HEK293 (cell line): ENCODE measurements around the gene ADGRB3.

ENCODE experiments used
- CTCF ChIA-PET: fragments of 350-600 bp; formaldehyde crosslinking; extraction: SDS; loops from one replicate; lab custom pipeline; 2021; ENCODE audit warnings: antibody characterized with exemption; lab: Yijun Ruan, JAX
- POLR2A ChIA-PET: fragments of 300-600 bp; formaldehyde crosslinking; extraction: SDS; loops from one replicate; lab custom pipeline; 2020; ENCODE audit warnings: antibody characterized with exemption, inconsistent platforms; lab: Yijun Ruan, JAX
- H3K27ac ChIP-seq: fragments of 200-500 bp; sonication (Bioruptor generic); 2 replicates; pipeline ENCODE4 v1.5.1; 2014; ENCODE audit warnings: low read depth, low read length, control low read depth, inconsistent platforms; ENCODE audit errors: extremely low read depth
- H3K36me3 ChIP-seq, 2 experiments: fragments of 200-500 bp in 1 of 2; sonication (Bioruptor generic) in 1 of 2; 1 replicate in 1 of 2; 2 replicates in 1 of 2; pipeline ENCODE4 v1.5.1; 2014 to 2017; ENCODE audit warnings: inconsistent platforms in 2 of 2, low read length in 2 of 2; ENCODE audit not compliant: control insufficient read depth in 2 of 2, insufficient read depth in 1 of 2
- H3K4me1 ChIP-seq: fragments of 200-500 bp; sonication (Bioruptor generic); 2 replicates; pipeline ENCODE4 v1.5.1; 2014; ENCODE audit warnings: mild to moderate bottlenecking, low read length, inconsistent platforms; ENCODE audit not compliant: control insufficient read depth, insufficient read depth
- H3K4me3 ChIP-seq: 2 replicates; pipeline ENCODE4 v1.5.1; 2011; ENCODE audit warnings: low read depth, mild to moderate bottlenecking, control low read depth, low read length, moderate library complexity
- H3K9me3 ChIP-seq: fragments of 200-500 bp; sonication (Bioruptor generic); 2 replicates; pipeline ENCODE4 v1.5.1; 2014; ENCODE audit warnings: low read depth, low read length, inconsistent platforms; ENCODE audit not compliant: control insufficient read depth, insufficient read depth
- GFI1B ChIP-seq: fragments of 450-650 bp; formaldehyde crosslinking; IDR thresholded peaks from 2 replicates; pipeline ENCODE4 v1.5.1; 2016; ENCODE audit warnings: missing biosample characterization, missing genetic modification characterization
- GLI2 ChIP-seq: fragments of 450-650 bp; formaldehyde crosslinking; IDR thresholded peaks from 2 replicates; pipeline ENCODE4; 2017; ENCODE audit warnings: missing biosample characterization, missing genetic modification characterization, low read depth, borderline replicate concordance
- KLF10 ChIP-seq: fragments of 450-650 bp; IDR thresholded peaks from 2 replicates; pipeline ENCODE4 v1.5.1; 2018; ENCODE audit warnings: missing biosample characterization, mild to moderate bottlenecking, missing genetic modification characterization
- KLF7 ChIP-seq: fragments of 450-650 bp; formaldehyde crosslinking; IDR thresholded peaks from 2 replicates; pipeline ENCODE4 v1.5.1; 2016; ENCODE audit warnings: missing biosample characterization, missing genetic modification characterization, borderline replicate concordance
- MYNN ChIP-seq: fragments of 450-650 bp; formaldehyde crosslinking; IDR thresholded peaks from 2 replicates; pipeline ENCODE4 v1.5.1; 2016; ENCODE audit warnings: missing biosample characterization, missing genetic modification characterization, borderline replicate concordance
- TRIM28 ChIP-seq: IDR thresholded peaks from 2 replicates; pipeline ENCODE4 v1.6.1; 2011; ENCODE audit warnings: low read length, control low read depth, borderline replicate concordance
- ZBTB1 ChIP-seq: fragments of 450-650 bp; formaldehyde crosslinking; IDR thresholded peaks from 2 replicates; pipeline ENCODE4 v1.5.1; 2016; ENCODE audit warnings: missing biosample characterization, missing genetic modification characterization
- ZBTB20 ChIP-seq: fragments of 450-650 bp; formaldehyde crosslinking; IDR thresholded peaks from 2 replicates; pipeline ENCODE4 v1.5.1; 2016; ENCODE audit warnings: missing biosample characterization, missing genetic modification characterization
- ZNF184 ChIP-seq: fragments of 450-650 bp; IDR thresholded peaks from 2 replicates; pipeline ENCODE4 v1.5.1; 2018; ENCODE audit warnings: missing biosample characterization, mild to moderate bottlenecking, missing genetic modification characterization
- ZNF221 ChIP-seq: fragments of 450-650 bp; formaldehyde crosslinking; IDR thresholded peaks from 2 replicates; pipeline ENCODE4 v1.5.1; 2017; ENCODE audit warnings: missing biosample characterization, missing genetic modification characterization, borderline replicate concordance
- ZNF501 ChIP-seq: fragments of 450-650 bp; formaldehyde crosslinking; IDR thresholded peaks from 2 replicates; pipeline ENCODE4 v1.5.1; 2016; ENCODE audit warnings: missing biosample characterization, missing genetic modification characterization
- ZNF521 ChIP-seq: fragments of 450-650 bp; formaldehyde crosslinking; IDR thresholded peaks from 2 replicates; pipeline ENCODE4 v1.5.1; 2017; ENCODE audit warnings: missing biosample characterization, mild to moderate bottlenecking, missing genetic modification characterization
- ZNF626 ChIP-seq: fragments of 450-650 bp; sonication (Bioruptor Pico); formaldehyde crosslinking; IDR thresholded peaks from 2 replicates; pipeline ENCODE4 v1.5.1; 2018; ENCODE audit warnings: missing biosample characterization, missing genetic modification characterization, inconsistent platforms
- ZNF707 ChIP-seq: fragments of 450-650 bp; formaldehyde crosslinking; IDR thresholded peaks from 2 replicates; pipeline ENCODE4 v1.5.1; 2016; ENCODE audit warnings: missing biosample characterization, missing genetic modification characterization
- ZNF792 ChIP-seq: fragments of 450-650 bp; formaldehyde crosslinking; IDR thresholded peaks from 2 replicates; pipeline ENCODE4 v1.5.1; 2016; ENCODE audit warnings: missing biosample characterization, missing genetic modification characterization
- TF ChIP-seq, protein P1 (sequence below): fragments of 450-650 bp; formaldehyde crosslinking; IDR thresholded peaks from 2 replicates; pipeline ENCODE4 v1.5.1; 2017; ENCODE audit warnings: missing biosample characterization, missing genetic modification characterization
- TF ChIP-seq, protein P2 (sequence below): fragments of 450-650 bp; formaldehyde crosslinking; IDR thresholded peaks from 2 replicates; pipeline ENCODE4 v1.5.1; 2016; ENCODE audit warnings: missing biosample characterization, missing genetic modification characterization, borderline replicate concordance
- TF ChIP-seq, protein P3 (sequence below): fragments of 450-650 bp; IDR thresholded peaks from 2 replicates; pipeline ENCODE4 v1.5.1; 2018; ENCODE audit warnings: missing biosample characterization, mild to moderate bottlenecking, missing genetic modification characterization
- TF ChIP-seq, protein P4 (sequence below): fragments of 450-650 bp; formaldehyde crosslinking; IDR thresholded peaks from 2 replicates; pipeline ENCODE4 v1.5.1; 2016; ENCODE audit warnings: missing biosample characterization, missing genetic modification characterization
- TF ChIP-seq, protein P5 (sequence below): fragments of 450-650 bp; formaldehyde crosslinking; IDR thresholded peaks from 2 replicates; pipeline ENCODE4 v1.5.1; 2017; ENCODE audit warnings: missing biosample characterization, missing genetic modification characterization

ADGRB3 gene

DNA sequence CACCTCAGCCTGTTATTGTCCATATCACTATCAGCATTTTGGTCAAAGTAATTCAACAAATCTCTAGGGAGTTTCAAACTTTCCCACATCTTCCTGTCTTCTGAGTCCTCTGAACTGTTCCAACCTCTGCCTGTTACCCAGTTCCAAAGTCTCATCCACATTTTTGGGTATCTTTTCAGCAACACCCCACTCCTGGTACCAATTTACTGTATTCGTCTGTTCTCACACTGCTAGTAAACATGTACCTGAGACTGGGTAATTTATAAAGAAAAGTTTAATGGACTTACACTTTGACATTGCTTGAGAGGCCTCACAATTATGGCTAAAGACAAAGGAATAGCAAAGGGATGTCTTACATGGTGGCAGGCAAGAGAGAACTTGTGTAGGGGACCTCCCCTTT is 224.2 kb downstream of the ADGRB3 start:
- Histone ChIP-seq H3K4me1 (no peaks in the 10 kb centered on the region), H3K27ac (no peak overlapping the region), H3K9me3 (no peaks in the 10 kb centered on the region), H3K36me3 (no peaks in the 10 kb centered on the region), H3K4me3 (no peak overlapping the region)
- ChIA-PET POLR2A (no interaction called here), CTCF (no interaction called here)
- TF ChIP-seq MYNN (tag by site-specific recombination) = no peak
- TF ChIP-seq ZNF707 (tag by site-specific recombination) = peak; percentile 54
- TF ChIP-seq ZNF184 (tag by site-specific recombination) = no peak
- TF ChIP-seq ZBTB20 (tag by site-specific recombination) = no peak
- TF ChIP-seq, protein P1, sequence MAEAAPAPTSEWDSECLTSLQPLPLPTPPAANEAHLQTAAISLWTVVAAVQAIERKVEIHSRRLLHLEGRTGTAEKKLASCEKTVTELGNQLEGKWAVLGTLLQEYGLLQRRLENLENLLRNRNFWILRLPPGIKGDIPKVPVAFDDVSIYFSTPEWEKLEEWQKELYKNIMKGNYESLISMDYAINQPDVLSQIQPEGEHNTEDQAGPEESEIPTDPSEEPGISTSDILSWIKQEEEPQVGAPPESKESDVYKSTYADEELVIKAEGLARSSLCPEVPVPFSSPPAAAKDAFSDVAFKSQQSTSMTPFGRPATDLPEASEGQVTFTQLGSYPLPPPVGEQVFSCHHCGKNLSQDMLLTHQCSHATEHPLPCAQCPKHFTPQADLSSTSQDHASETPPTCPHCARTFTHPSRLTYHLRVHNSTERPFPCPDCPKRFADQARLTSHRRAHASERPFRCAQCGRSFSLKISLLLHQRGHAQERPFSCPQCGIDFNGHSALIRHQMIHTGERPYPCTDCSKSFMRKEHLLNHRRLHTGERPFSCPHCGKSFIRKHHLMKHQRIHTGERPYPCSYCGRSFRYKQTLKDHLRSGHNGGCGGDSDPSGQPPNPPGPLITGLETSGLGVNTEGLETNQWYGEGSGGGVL (tag by site-specific recombination) = no peak

DNA sequence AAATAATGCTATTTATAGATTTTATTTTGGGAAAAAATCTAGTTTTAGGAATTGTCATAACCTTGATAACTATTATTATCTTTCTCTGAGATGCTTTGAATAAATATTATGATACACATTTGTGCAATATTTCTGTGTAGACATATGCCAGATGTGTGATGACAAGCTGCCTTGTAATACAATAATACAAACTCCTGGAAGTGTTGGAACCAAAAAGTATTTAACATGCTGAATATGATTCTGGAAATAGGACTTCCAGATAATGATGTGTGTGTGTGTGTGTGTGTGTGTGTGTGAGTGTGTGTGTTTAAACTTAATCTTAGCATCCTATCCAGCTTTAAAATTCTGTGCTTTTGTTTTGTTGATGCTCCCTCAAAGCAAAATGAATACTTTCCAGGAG is 233.6 kb downstream of the ADGRB3 start:
- H3K4me3 ChIP-seq = no peak overlapping the region
- TF ChIP-seq, protein P2, sequence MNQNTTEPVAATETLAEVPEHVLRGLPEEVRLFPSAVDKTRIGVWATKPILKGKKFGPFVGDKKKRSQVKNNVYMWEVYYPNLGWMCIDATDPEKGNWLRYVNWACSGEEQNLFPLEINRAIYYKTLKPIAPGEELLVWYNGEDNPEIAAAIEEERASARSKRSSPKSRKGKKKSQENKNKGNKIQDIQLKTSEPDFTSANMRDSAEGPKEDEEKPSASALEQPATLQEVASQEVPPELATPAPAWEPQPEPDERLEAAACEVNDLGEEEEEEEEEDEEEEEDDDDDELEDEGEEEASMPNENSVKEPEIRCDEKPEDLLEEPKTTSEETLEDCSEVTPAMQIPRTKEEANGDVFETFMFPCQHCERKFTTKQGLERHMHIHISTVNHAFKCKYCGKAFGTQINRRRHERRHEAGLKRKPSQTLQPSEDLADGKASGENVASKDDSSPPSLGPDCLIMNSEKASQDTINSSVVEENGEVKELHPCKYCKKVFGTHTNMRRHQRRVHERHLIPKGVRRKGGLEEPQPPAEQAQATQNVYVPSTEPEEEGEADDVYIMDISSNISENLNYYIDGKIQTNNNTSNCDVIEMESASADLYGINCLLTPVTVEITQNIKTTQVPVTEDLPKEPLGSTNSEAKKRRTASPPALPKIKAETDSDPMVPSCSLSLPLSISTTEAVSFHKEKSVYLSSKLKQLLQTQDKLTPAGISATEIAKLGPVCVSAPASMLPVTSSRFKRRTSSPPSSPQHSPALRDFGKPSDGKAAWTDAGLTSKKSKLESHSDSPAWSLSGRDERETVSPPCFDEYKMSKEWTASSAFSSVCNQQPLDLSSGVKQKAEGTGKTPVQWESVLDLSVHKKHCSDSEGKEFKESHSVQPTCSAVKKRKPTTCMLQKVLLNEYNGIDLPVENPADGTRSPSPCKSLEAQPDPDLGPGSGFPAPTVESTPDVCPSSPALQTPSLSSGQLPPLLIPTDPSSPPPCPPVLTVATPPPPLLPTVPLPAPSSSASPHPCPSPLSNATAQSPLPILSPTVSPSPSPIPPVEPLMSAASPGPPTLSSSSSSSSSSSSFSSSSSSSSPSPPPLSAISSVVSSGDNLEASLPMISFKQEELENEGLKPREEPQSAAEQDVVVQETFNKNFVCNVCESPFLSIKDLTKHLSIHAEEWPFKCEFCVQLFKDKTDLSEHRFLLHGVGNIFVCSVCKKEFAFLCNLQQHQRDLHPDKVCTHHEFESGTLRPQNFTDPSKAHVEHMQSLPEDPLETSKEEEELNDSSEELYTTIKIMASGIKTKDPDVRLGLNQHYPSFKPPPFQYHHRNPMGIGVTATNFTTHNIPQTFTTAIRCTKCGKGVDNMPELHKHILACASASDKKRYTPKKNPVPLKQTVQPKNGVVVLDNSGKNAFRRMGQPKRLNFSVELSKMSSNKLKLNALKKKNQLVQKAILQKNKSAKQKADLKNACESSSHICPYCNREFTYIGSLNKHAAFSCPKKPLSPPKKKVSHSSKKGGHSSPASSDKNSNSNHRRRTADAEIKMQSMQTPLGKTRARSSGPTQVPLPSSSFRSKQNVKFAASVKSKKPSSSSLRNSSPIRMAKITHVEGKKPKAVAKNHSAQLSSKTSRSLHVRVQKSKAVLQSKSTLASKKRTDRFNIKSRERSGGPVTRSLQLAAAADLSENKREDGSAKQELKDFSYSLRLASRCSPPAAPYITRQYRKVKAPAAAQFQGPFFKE (tag by site-specific recombination) = no peak
- no peak for TF ChIP-seq ZNF221 (tag by site-specific recombination)
- no peak for TF ChIP-seq ZNF792 (tag by site-specific recombination)
- TF ChIP-seq ZNF521 (tag by site-specific recombination) = no peak
- TF ChIP-seq KLF7 (tag by site-specific recombination) = no peak
- no peak for TF ChIP-seq ZNF501 (tag by site-specific recombination)
- no peak for TF ChIP-seq ZBTB1
- no peak for TF ChIP-seq ZNF707 (tag by site-specific recombination)
- no peak for TF ChIP-seq GLI2 (tag by site-specific recombination)
- no peak for TF ChIP-seq TRIM28
- TF ChIP-seq KLF10 (tag by site-specific recombination) = no peak
- TF ChIP-seq GFI1B (tag by site-specific recombination) = no peak
- TF ChIP-seq, protein P3, sequence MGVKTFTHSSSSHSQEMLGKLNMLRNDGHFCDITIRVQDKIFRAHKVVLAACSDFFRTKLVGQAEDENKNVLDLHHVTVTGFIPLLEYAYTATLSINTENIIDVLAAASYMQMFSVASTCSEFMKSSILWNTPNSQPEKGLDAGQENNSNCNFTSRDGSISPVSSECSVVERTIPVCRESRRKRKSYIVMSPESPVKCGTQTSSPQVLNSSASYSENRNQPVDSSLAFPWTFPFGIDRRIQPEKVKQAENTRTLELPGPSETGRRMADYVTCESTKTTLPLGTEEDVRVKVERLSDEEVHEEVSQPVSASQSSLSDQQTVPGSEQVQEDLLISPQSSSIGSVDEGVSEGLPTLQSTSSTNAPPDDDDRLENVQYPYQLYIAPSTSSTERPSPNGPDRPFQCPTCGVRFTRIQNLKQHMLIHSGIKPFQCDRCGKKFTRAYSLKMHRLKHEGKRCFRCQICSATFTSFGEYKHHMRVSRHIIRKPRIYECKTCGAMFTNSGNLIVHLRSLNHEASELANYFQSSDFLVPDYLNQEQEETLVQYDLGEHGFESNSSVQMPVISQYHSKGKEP (tag by site-specific recombination) = no peak
- TF ChIP-seq ZNF626 (tag by site-specific recombination) = no peak
- TF ChIP-seq, protein P4, sequence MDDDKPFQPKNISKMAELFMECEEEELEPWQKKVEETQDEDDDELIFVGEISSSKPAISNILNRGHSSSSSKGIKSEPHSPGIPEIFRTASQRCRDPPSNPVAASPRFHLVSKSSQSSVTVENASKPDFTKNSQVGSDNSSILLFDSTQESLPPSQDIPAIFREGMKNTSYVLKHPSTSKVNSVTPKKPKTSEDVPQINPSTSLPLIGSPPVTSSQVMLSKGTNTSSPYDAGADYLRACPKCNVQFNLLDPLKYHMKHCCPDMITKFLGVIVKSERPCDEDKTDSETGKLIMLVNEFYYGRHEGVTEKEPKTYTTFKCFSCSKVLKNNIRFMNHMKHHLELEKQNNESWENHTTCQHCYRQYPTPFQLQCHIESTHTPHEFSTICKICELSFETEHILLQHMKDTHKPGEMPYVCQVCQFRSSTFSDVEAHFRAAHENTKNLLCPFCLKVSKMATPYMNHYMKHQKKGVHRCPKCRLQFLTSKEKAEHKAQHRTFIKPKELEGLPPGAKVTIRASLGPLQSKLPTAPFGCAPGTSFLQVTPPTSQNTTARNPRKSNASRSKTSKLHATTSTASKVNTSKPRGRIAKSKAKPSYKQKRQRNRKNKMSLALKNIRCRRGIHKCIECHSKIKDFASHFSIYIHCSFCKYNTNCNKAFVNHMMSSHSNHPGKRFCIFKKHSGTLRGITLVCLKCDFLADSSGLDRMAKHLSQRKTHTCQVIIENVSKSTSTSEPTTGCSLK (tag by site-specific recombination) = no peak
- TF ChIP-seq, protein P5, sequence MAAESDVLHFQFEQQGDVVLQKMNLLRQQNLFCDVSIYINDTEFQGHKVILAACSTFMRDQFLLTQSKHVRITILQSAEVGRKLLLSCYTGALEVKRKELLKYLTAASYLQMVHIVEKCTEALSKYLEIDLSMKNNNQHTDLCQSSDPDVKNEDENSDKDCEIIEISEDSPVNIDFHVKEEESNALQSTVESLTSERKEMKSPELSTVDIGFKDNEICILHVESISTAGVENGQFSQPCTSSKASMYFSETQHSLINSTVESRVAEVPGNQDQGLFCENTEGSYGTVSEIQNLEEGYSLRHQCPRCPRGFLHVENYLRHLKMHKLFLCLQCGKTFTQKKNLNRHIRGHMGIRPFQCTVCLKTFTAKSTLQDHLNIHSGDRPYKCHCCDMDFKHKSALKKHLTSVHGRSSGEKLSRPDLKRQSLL (tag by site-specific recombination) = no peak
- H3K9me3 ChIP-seq = no peaks in the 10 kb centered on the region
- H3K27ac ChIP-seq = no peak overlapping the region
- no peaks in the 10 kb centered on the region for H3K4me1 ChIP-seq
- ChIA-PET POLR2A (no interaction called here), CTCF (no interaction called here)
- H3K36me3 ChIP-seq = no peaks in the 10 kb centered on the region
